GM19328 (cell line): Measurements from ENCODE around the gene ZNF423.

Experiments used
- ATAC-seq: cut with Tn5 transposase; IDR thresholded peaks from one replicate; pipeline ENCODE4 v1.9.1; 2021; ENCODE audit warnings: mild to moderate bottlenecking, moderate library complexity; ENCODE audit not compliant: unreplicated experiment

Gene ZNF423

GRCh38 chr16:49755716-49756505, 100.0 kb downstream of the ZNF423 start:
- no peak for ATAC-seq

GRCh38 chr16:49755313-49755620, 100.6 kb downstream of the ZNF423 start:
- no peak for ATAC-seq

GRCh38 chr16:49754495-49755312, 101.2 kb downstream of the ZNF423 start:
- no peak for ATAC-seq

GRCh38 chr16:49750341-49751000, 105.4 kb downstream of the ZNF423 start:
- ATAC-seq = no peak

- no peak for ATAC-seq
These were observed 106.1 kb downstream of the ZNF423 start for GRCh38 chr16:49749816-49750215.

- ATAC-seq = no peak
These were observed 107.6 kb downstream of the ZNF423 start for GRCh38 chr16:49748322-49748721.

GRCh38 chr16:49747654-49748053, 108.3 kb downstream of the ZNF423 start:
- no peak for ATAC-seq

- no peak for ATAC-seq
These were observed 109.4 kb downstream of the ZNF423 start for GRCh38 chr16:49746545-49746944.

GRCh38 chr16:49745311-49745747, 110.6 kb downstream of the ZNF423 start:
- ATAC-seq = no peak

- ATAC-seq = no peak
These were observed 111.4 kb downstream of the ZNF423 start for GRCh38 chr16:49744244-49745220.

GRCh38 chr16:49743658-49744057, 112.3 kb downstream of the ZNF423 start:
- ATAC-seq = no peak

- no peak for ATAC-seq
These were observed 112.8 kb downstream of the ZNF423 start for GRCh38 chr16:49743203-49743464.

- no peak for ATAC-seq
These were observed 113.3 kb downstream of the ZNF423 start for GRCh38 chr16:49742428-49743202.

- no peak for ATAC-seq
These were observed 115.7 kb downstream of the ZNF423 start for GRCh38 chr16:49740256-49740655.

- ATAC-seq = no peak
These were observed 116.5 kb downstream of the ZNF423 start for GRCh38 chr16:49739381-49739780.

- no peak for ATAC-seq
These were observed 117.1 kb downstream of the ZNF423 start for GRCh38 chr16:49738832-49739231.

GRCh38 chr16:49738001-49738400, 117.9 kb downstream of the ZNF423 start:
- ATAC-seq = no peak

- ATAC-seq = no peak
These were observed 118.4 kb downstream of the ZNF423 start for GRCh38 chr16:49737541-49737940.

- no peak for ATAC-seq
These were observed 121.6 kb downstream of the ZNF423 start for GRCh38 chr16:49734331-49734730.
